NCI-H146 treated with DMSO at 0.1 percent for 48 hours (cell line): ENCODE data around the gene ILRUN.
"Not testable (repeated sequence)": the region's sequence is repeated elsewhere in the genome, so short reads cannot be mapped to it uniquely, and the experiment has no call there.

Experiments
- DNase-seq: peaks from one replicate; lab custom pipeline; 2025; ENCODE audit not compliant: unreplicated experiment; lab: John Stamatoyannopoulos, UW

Gene ILRUN

GRCh38 chr6:34697904-34698559, 1.5 kb upstream of the ILRUN start:
- no peak for DNase-seq

- DNase-seq: no peak
Observed at GRCh38 chr6:34697544-34697836, 923 bp upstream of the ILRUN start.

- no peak for DNase-seq
Observed at GRCh38 chr6:34696189-34696738, 303 bp downstream of the ILRUN start.

- no peak for DNase-seq
Observed at GRCh38 chr6:34695729-34696188, 808 bp downstream of the ILRUN start.

- no peak for DNase-seq
Observed at GRCh38 chr6:34692280-34692679, 4.3 kb downstream of the ILRUN start.

GRCh38 chr6:34689742-34690141, 6.8 kb downstream of the ILRUN start:
- no peak for DNase-seq

- DNase-seq: no peak
Observed at GRCh38 chr6:34688956-34689355, 7.6 kb downstream of the ILRUN start.

- no peak for DNase-seq
Observed at GRCh38 chr6:34684919-34685318, 11.6 kb downstream of the ILRUN start.

GRCh38 chr6:34684364-34684763, 12.2 kb downstream of the ILRUN start:
- no peak for DNase-seq

GRCh38 chr6:34680802-34681515, 15.6 kb downstream of the ILRUN start:
- DNase-seq: no peak

- not testable (repeated sequence) for DNase-seq
Observed at GRCh38 chr6:34680313-34680712, 16.3 kb downstream of the ILRUN start.

GRCh38 chr6:34679552-34680253, 16.9 kb downstream of the ILRUN start:
- DNase-seq: no peak

- no peak for DNase-seq
Observed at GRCh38 chr6:34676140-34676539, 20.4 kb downstream of the ILRUN start.

- DNase-seq: not testable (repeated sequence)
Observed at GRCh38 chr6:34674930-34675329, 21.6 kb downstream of the ILRUN start.

GRCh38 chr6:34674268-34674639, 22.3 kb downstream of the ILRUN start:
- no peak for DNase-seq

- no peak for DNase-seq
Observed at GRCh38 chr6:34673064-34673463, 23.5 kb downstream of the ILRUN start.

GRCh38 chr6:34672657-34673043, 23.9 kb downstream of the ILRUN start:
- DNase-seq: no peak

GRCh38 chr6:34671801-34672656, 24.5 kb downstream of the ILRUN start:
- no peak for DNase-seq

GRCh38 chr6:34671367-34671766, 25.2 kb downstream of the ILRUN start:
- no peak for DNase-seq

GRCh38 chr6:34668799-34669198, 27.8 kb downstream of the ILRUN start:
- DNase-seq: not testable (repeated sequence)
